ENCODE measurements around the gene SUN1.

The SUN1 gene

GRCh38 chr7:894927-895450 is 62.7 kb downstream of the SUN1 start:
- no peak for DNase-seq

- no peak for DNase-seq
These were observed 63.3 kb downstream of the SUN1 start for GRCh38 chr7:895451-896052.

GRCh38 chr7:896346-897075 is 64.2 kb downstream of the SUN1 start:
- DNase-seq: no peak

GRCh38 chr7:897086-897485 is 64.8 kb downstream of the SUN1 start:
- no peak for DNase-seq

GRCh38 chr7:897771-898376 is 65.6 kb downstream of the SUN1 start:
- DNase-seq: no peak

- no peak for DNase-seq
These were observed 66.2 kb downstream of the SUN1 start for GRCh38 chr7:898460-898854.

- DNase-seq: no peak
These were observed 66.8 kb downstream of the SUN1 start for GRCh38 chr7:898855-899681.

- no peak for DNase-seq
These were observed 67.5 kb downstream of the SUN1 start for GRCh38 chr7:899806-900205.

- DNase-seq: no peak
These were observed 68.2 kb downstream of the SUN1 start for GRCh38 chr7:900331-901040.

GRCh38 chr7:901041-901387 is 68.7 kb downstream of the SUN1 start:
- no peak for DNase-seq

- DNase-seq: peak; percentile 92
These were observed 69.3 kb downstream of the SUN1 start for GRCh38 chr7:901388-902154.

- no peak for DNase-seq
These were observed 70.7 kb downstream of the SUN1 start for GRCh38 chr7:902996-903395.

GRCh38 chr7:903921-904755 is 71.9 kb downstream of the SUN1 start:
- no peak for DNase-seq

- DNase-seq: no peak
These were observed 72.6 kb downstream of the SUN1 start for GRCh38 chr7:904847-905246.

GRCh38 chr7:906776-907157 is 74.5 kb downstream of the SUN1 start:
- DNase-seq: no peak

GRCh38 chr7:907158-907980 is 75.1 kb downstream of the SUN1 start:
- no peak for DNase-seq

- no peak for DNase-seq
These were observed 75.9 kb downstream of the SUN1 start for GRCh38 chr7:908159-908581.

GRCh38 chr7:908591-909357 is 76.5 kb downstream of the SUN1 start:
- DNase-seq: peak; percentile 34
